DMS53 treated with DMSO at 0.1 percent for 48 hours (cell line): ENCODE measurements around the gene RGS6.

Experiments used
- DNase-seq: peaks from one replicate; lab custom pipeline; 2025; ENCODE audit not compliant: unreplicated experiment; lab: John Stamatoyannopoulos, UW

RGS6 gene

GRCh38 chr14:72013721-72014345 lies 81.6 kb downstream of the RGS6 start:
- no peak for DNase-seq

- no peak for DNase-seq
These were observed 82.3 kb downstream of the RGS6 start for GRCh38 chr14:72014486-72014885.

- DNase-seq = no peak
These were observed 85.1 kb downstream of the RGS6 start for GRCh38 chr14:72017290-72017689.

- no peak for DNase-seq
These were observed 91.2 kb downstream of the RGS6 start for GRCh38 chr14:72023128-72024042.

- DNase-seq = no peak
These were observed 91.8 kb downstream of the RGS6 start for GRCh38 chr14:72024043-72024407.

- no peak for DNase-seq
These were observed 92.3 kb downstream of the RGS6 start for GRCh38 chr14:72024504-72024903.

- no peak for DNase-seq
These were observed 94.3 kb downstream of the RGS6 start for GRCh38 chr14:72026536-72026935.

GRCh38 chr14:72027061-72027460 lies 94.8 kb downstream of the RGS6 start:
- DNase-seq = no peak

- DNase-seq = no peak
These were observed 101.1 kb downstream of the RGS6 start for GRCh38 chr14:72033365-72033764.

- DNase-seq = no peak
These were observed 108.3 kb downstream of the RGS6 start for GRCh38 chr14:72040528-72040927.

- DNase-seq = no peak
These were observed 113.0 kb downstream of the RGS6 start for GRCh38 chr14:72045271-72045670.

- no peak for DNase-seq
These were observed 113.7 kb downstream of the RGS6 start for GRCh38 chr14:72045885-72046284.

- DNase-seq = no peak
These were observed 117.2 kb downstream of the RGS6 start for GRCh38 chr14:72049462-72049861.

GRCh38 chr14:72052356-72052755 lies 120.1 kb downstream of the RGS6 start:
- DNase-seq = no peak

- no peak for DNase-seq
These were observed 121.4 kb downstream of the RGS6 start for GRCh38 chr14:72053651-72054050.

GRCh38 chr14:72054911-72055310 lies 122.7 kb downstream of the RGS6 start:
- no peak for DNase-seq

GRCh38 chr14:72057701-72058285 lies 125.6 kb downstream of the RGS6 start:
- DNase-seq = no peak

GRCh38 chr14:72060460-72060859 lies 128.2 kb downstream of the RGS6 start:
- no peak for DNase-seq

GRCh38 chr14:72060917-72061316 lies 128.7 kb downstream of the RGS6 start:
- DNase-seq = no peak

- no peak for DNase-seq
These were observed 129.5 kb downstream of the RGS6 start for GRCh38 chr14:72061718-72062117.

GRCh38 chr14:72063761-72064282 lies 131.6 kb downstream of the RGS6 start:
- no peak for DNase-seq

- DNase-seq = no peak
These were observed 132.3 kb downstream of the RGS6 start for GRCh38 chr14:72064501-72064900.
